Skeletal muscle cell (primary cell): ENCODE measurements around the gene CAPZB.
"Not testable (repeated sequence)": the region's sequence is repeated elsewhere in the genome, so short reads cannot be mapped to it uniquely, and the experiment has no call there.

Source experiments
- DNase-seq: peaks from one replicate; pipeline ENCODE4 v3.0.0-alpha.2; 2010; ENCODE audit warnings: low read depth
- H3K4me3 ChIP-seq: 2 replicates; pipeline ENCODE4 v1.5.1; 2011; ENCODE audit warnings: low read depth, mild to moderate bottlenecking, control low read depth, low read length, moderate library complexity

CAPZB gene

DNA sequence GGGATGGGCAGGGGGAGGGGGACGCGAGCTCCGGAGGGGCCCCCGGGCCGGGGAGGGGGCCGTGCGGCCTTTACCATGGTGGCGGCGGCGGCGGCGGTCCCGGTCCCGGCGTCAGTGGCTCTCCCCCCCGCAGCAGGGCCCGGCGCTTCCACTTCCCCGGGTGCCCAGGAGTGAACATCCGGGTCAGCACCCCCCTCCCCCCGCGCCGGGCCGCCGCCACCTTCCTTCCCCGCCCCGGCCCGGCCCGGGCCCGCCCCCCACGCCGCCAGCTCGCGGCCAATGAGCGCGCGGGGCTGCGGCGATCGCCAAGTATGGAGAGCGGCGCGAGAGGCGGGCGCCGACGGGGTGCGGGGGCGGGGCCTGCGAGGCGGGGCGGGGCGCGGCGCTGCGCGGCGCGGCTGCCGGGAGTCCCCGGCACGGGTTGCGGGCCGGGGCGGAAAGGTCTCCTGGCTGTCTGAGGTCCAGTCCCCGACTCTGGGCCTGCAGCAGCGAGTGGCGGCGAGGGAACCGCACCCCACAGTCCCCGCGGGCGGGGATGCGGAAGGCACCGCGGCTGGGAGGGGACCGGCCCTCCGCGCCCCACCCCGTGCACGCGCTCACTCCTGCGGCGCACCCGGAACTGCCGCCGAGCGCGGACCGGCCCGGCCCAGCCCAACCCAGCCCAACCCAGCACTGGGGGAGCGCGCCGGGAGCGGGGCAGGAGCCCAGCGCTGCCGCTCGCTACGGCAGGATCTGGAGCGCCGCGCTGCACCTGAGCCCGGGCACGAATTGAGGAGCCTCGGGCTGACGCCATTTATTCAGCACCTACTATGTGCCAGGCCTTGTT is at the start of gene CAPZB:
Gene CAPZB (minus strand): TSS at position 178 of the 826 bp plus-strand sequence. CDS start 101 bp downstream, at position 77.
- peak within 1 kb of the TSS; percentile 96 for H3K4me3 ChIP-seq
- DNase-seq: peak; percentile 55

DNA sequence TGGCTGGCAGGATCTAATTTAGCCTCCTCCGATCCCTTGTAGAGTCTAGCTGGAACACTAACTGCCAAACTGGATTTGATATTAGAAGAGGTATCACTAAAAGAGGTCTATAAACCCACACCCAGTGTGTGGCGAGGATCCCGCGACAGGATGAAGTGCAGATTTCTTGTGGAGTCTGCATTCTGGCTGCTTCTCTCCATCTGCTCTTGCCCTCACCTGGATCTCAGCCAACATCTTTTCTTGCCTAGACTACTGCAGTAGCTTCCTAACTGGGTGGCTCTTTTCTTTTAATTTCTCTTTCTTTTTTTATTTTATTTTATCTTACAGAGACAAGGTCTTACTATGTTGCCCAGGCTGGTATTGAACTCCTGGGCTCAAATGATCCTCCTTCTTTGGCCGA is 48.9 kb upstream of the CAPZB start:
- DNase-seq: no peak
- H3K4me3 ChIP-seq: no peak overlapping the region

DNA sequence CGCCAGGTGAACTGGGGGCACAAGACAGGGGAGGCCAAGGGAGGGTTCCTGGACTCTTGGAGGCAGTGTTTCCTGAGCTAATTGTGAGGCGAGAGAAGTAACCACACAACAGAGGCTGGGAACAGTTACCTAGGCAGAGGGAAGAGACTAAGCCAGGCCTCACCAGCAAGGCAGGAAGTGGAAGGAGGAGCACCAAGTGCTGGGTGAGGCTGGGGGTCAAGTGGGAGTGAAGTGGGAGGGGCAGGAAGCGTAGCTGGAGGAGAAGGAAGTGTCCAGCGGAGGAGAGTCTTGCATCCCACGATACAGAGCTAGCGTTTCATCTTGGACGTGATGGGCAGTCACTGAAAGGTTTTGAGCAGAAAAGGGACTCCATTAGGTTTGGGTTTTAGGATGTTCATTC is 48.3 kb upstream of the CAPZB start:
- H3K4me3 ChIP-seq: no peak overlapping the region
- DNase-seq: no peak

DNA sequence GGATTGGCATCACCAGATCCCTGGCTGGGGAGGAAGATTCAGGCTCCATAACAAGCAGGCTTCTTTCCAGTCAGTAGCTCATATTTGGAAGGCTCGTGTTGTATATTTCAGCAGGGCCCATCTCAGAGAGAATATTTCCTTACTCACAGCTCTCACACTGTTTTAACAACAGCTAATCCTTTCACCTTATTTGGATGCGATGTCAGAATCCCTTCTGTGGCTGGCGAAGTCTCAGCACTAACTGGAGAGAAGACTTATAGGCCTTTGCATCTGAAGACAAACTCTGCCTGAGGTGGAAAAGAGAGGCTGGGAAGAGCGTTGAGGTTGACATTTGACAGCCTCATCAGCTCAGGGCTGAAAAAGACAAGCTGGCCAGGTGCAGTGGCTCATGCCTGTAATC is 47.2 kb upstream of the CAPZB start:
- H3K4me3 ChIP-seq: no peak overlapping the region
- no peak for DNase-seq

DNA sequence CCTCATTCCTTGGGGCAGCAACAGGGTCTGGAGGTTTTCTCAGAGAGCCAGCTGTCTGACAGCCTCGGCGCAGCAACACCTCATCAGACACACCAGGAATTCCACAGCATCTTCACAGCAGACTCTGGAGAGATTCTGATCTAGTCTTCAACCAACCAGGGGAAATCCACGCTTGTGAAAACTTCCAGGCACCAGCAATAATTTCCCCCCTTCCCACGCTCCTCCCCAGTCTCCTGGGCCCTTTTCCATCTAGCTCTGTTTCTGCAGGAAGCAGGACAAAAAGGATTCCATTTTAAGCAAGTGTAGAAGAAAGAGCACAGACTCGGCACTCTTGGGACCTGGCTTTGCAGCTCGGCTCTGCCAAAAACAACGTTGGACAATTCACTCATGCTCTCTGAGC is 44.3 kb upstream of the CAPZB start:
- H3K4me3 ChIP-seq: no peak overlapping the region
- no peak for DNase-seq

DNA sequence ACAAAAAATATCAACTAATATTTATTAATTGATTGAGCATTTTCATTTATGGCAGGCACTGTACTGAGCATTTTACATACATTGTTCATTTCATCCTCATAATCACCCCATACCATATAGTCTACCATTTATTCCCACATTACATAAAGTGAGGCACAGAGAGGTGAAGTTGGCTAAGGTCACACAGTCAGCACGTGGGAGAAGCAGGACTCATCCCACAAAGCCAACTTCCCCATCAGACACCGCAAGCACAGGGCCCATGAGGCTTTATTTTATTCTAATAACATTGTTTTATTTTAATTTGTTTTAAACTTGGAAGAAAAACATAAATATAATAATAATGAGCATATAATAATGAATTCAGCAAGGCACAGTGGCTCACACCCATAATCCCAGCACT is 43.1 kb upstream of the CAPZB start:
- no peak for DNase-seq
- H3K4me3 ChIP-seq: no peak overlapping the region

DNA sequence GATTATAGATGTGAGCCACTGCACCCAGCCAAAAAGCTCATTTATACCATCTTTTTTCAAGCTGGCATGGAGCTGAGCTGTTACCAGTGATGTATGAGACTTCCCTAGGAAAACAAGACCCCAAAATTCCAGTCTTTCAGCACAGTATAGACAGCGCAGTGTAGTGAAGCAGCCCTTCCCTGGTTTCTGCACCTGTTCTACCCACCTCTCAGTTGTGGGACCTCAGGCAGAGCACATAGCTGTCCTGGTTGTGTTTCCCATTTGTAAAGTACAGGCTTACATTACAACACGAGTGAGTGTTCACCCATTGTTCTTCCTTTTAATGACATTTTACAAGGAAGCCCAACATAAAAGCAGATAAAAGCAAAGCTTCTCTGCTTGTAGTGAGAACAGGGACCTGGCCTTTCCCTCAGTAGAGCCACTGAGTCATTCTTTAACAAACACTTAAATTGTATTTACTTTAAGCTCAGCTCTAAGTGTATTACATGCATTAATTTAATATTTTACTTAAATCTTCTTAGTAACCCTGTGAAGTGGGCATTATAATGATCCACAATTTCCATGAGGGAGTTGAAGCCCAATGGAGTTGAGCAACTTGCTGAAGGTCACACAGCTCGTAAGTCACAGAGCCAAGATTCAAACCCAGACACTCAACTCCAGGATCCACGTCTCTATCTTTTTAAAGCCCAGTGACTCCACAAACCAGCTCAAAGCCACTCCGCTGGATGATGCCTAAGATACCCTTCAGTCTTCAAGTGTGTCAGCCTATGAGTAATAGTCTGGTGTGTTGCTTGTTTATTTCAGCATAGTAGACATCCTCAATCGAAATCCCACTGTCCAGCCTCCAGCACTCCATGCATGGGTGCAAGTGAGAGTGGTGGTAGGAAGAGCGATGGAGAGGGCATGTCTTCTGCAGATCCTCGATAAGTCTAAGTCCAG is 40.5 kb upstream of the CAPZB start:
- DNase-seq: no peak
- no peak overlapping the region for H3K4me3 ChIP-seq

DNA sequence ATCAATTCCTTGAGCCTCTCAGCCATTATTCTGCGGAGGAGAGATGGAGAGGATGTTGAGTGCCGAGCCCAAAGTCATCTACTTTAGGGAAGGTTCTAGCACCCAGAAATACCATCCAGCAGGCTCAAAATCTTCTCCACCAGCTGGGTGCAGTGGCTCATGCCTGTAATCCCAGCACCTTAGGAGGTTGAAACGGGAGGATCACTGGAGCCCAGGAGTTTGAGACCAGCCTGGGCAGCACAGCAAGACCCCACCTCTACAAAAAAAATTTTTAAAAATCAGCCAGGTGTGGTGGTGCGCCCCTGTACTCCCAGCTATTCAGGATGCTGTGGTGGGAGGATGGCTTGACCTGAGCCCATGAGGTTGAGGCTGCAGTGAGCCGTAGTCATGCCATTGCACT is 39.5 kb upstream of the CAPZB start:
- no peak overlapping the region for H3K4me3 ChIP-seq
- DNase-seq: no peak

DNA sequence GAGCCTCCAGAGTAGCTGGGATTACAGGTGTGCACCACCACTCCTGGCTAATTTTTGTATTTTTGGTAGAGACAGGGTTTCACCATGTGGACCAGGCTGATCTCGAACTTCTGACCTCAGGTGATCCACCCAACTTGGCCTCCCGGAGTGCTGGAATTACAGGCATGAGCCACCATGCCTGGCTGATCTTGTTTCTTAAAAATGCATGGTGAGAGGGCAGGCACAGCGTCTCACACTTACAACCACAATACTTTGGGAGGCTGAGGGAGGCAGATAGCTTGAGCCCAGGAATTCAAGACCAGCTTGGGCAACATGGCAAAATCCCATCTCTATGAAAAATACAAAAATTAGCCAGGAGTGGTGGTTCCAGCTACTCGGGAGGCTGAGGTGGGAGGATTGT is 37.2 kb upstream of the CAPZB start:
- not testable (repeated sequence) for H3K4me3 ChIP-seq, DNase-seq

DNA sequence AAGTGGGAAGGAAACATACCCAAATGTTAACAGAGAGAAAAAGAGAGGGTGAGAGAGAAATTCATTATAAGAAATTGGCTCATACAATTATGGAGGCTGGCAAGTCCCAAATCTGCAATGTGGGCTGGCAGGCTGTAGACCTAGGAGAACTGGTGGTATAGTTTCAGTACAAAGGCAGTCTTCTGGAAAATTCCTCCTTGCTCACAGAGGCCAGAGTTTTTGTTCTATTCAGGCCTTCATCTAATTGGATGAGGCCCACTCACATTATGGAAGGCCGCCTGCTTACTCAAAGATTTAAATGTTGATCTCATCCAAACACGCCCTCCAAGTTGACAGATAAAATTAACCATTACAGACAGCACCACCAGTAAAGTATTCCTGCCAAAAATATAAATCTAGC is 36.1 kb upstream of the CAPZB start:
- no peak for DNase-seq

DNA sequence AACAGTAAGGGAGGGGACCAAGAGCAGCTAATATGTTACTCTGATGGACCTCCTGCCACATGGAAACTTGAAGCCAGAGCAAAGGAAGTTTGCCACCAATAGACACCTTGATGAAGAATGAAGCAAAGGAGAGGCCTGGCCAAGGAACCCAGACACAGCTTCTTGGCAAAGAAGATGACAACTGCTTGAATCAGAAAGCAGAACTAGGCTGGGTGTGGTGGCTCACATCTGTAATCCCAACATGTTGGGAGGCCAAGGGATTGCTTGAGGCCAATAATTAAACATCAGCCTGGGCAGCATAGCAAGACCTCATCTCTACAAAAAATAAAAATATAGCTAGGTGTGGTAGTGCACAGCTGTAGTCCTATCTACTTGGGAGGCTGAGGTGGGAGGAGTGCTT is 31.7 kb upstream of the CAPZB start:
- no peak overlapping the region for H3K4me3 ChIP-seq

More for the DNA sequence above, 36.1 kb upstream of the CAPZB start:
- H3K4me3 ChIP-seq: no peak overlapping the region

DNA sequence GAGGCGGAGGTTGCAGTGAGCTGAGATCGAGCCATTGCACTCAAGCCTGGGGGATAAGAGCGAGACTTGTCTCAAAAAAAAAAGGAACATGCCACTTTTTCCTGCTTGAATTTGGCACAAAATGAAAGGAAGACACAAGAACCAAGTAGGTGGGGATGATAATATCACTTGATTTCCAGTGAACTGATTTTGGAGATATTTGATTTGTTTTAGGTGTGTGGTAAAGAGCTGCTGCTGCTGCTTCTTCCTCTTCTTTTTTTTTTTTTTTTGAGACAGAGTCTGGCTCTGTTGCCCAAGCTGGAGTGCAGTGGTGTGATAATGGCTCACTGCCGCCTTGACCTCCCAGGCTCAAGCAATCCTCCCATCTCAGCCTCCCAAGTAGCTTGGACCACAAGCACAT is 29.9 kb upstream of the CAPZB start:
- H3K4me3 ChIP-seq: no peak overlapping the region
- DNase-seq: no peak

More for the DNA sequence above, 31.7 kb upstream of the CAPZB start:
- no peak for DNase-seq

DNA sequence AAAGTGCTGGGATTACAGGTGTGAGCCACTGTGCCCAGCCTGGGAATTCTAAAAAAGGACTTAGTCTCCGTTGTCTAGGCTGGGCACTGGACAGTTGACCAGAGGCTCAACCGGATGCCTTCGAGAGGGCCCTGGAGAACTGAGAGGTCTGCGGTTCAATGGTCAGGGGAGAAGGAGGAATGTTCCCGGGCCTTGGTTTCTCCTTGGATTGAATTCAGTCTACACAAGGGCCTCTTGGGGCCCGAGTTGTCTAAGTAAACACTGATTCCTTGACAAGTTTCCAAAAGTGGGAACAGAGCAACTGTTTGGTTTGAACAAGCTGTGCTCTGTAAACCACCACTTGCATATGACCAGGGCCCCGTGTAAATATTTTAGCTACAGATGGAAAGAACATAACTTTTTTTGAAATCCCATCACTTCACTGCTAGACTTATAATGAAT is 29.1 kb upstream of the CAPZB start:
- H3K4me3 ChIP-seq: no peak overlapping the region
- peak; percentile 87 for DNase-seq

DNA sequence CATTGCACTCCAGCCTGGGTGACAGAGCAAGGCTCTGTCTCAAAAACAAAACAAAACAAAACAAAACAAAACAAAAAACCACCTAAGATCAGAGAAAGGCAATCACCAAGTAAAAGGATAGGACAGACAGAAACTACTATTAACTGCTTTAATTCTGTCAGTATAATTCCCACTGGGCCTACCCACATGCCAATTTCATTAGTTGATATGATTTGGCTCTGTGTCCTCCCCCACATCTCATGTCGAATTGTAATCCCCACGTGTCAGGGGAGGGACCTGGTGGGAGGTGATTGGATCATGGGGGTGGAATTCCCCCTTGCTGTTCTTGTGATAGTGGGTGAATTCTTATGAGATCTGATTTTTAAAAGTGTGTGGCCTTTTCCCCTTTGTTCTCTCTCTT is 27.2 kb upstream of the CAPZB start:
- DNase-seq: peak; percentile 51
- H3K4me3 ChIP-seq: no peak overlapping the region

DNA sequence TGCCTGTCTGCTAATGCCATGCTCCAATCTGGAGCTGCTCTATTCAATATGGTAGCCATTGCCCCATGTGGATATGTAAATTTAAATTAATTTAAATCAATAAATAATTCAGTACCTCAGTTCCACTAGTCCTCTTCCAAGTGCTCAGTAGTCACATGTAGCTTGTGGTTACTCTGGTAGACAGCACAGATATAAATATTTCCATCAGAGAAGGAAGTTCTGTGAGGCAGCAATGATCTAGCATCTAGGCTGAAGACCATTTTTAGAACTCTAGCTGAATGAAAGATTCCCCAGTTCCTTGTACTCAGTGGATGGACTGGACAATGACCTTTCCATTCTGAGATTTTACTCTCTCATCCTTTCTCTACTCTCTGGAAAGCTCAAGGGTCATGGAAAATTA is 25.8 kb upstream of the CAPZB start:
- no peak for DNase-seq

DNA sequence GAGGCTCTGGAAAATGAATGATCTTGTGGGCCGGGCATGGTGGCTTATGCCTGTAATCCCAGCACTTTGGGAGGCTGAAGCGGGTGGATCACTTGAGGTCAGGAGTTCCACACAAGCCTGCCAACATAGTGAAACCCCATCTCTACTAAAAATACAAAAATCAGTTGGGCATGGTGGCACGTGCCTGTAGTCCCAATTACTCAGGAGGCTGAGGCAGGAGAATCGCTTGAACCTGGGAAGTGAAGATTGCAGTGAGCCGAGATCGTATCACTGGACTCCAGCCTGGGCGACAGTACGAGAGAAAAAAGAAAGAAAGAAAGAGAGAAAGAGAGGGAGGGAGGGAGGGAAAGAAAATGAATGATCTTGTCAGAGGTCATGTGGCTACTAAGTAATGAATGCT is 24.3 kb upstream of the CAPZB start:
- H3K4me3 ChIP-seq, DNase-seq: not testable (repeated sequence)

More for the DNA sequence above, 25.8 kb upstream of the CAPZB start:
- H3K4me3 ChIP-seq: no peak overlapping the region

DNA sequence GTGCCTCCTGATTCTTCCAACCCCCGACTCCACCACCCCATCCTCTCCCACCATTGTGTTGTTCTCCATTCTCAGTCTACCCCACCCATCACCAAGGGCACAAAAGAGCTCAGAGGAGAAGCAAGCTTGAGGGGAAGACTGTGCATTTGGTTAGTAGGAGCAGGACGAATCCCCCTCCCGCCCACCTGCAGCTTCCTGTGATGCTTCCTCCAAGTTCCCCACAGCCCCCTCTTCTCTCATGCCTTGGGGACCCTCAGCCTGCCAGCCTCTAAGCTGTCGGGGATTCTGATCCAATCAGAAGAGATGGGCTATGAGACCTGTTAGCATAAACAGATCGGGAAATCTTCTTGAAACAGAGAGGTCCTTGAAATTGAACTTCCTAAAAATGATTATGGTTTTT is 22.2 kb upstream of the CAPZB start:
- no peak overlapping the region for H3K4me3 ChIP-seq
- no peak for DNase-seq

DNA sequence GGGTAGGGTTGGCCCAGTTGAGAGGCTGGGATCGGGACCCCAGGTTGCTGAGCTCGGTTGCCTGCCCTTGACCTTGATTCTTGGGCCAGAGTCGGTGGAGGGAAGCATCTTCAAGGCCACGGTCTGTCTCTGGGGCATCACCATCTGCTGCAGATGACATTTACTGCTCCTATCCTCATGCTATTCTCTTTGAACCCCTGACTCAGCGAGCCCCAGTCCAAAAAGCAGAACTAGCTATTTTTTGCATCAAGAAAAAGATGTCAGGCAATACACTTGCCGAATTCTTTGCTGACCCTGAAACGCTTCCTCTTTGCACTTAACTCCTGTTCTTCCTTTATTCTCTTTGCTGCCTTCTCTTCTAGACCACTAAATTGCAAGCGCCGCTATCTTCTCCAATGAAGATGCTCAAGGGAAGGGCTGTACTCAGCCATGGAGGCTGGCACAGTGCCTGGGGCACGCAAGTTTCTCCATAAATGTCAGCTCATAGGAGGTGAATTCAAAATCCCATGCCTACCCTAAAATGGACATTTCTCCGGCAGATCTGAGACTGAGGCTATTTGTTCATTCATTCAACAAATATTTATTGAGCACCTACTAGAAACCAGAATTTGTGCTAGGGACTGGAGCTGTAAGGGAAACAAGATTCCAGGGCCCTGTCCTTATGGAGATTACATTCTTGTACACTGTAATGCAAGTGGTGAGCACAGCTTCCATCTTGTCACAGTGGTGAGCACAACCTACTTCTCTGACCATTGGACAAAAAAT is 20.5 kb upstream of the CAPZB start:
- H3K4me3 ChIP-seq: no peak overlapping the region

DNA sequence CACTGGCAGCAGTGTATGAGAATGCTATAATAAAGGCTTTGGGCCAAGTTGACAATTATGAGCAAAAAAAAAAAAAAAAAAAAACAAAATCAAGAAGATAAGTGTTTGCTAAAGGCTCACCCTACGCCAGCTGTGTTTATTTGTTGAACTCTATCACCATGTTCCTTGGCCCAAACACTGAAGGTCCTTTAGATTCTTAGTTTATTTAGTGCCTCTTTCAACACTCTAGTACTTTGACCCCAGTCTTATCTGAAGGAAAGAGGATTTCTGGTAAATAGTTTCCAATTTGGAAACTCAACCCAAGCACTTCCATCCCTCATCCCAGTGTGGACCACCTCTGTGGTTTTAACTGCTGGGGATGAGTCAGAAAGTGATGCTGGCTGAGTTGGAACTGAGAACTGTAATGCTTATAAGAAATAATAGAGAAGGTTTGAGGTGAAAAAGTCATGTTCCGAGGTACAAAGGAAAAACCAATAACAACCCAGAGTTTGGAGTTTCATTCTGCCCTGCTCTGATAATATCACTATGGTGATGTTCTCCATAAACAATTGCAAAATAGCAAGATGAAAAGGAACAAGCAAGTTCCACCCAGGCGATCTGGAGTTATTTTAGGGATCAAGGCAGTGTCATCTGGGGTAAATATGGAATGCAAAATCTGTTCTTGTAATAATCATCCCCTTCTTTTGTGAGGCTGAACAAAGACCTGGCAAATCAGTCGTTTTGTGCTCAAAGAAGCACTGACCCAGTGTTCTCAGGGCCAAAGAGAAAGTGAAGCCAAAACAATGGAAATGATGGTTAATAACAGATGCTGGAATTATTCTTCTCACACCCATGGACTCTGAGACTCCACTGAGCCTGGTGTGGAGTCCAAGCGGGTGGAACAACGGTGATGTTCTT is 19.7 kb upstream of the CAPZB start:
- H3K4me3 ChIP-seq: no peak overlapping the region
- peak; percentile 68 for DNase-seq

More for the DNA sequence above, 20.5 kb upstream of the CAPZB start:
- no peak for DNase-seq
